Measurements from ENCODE around the gene SBSN.
A peak's percentile ranks its signal among the peaks of the same experiment; 100 is the strongest.

Gene SBSN

DNA sequence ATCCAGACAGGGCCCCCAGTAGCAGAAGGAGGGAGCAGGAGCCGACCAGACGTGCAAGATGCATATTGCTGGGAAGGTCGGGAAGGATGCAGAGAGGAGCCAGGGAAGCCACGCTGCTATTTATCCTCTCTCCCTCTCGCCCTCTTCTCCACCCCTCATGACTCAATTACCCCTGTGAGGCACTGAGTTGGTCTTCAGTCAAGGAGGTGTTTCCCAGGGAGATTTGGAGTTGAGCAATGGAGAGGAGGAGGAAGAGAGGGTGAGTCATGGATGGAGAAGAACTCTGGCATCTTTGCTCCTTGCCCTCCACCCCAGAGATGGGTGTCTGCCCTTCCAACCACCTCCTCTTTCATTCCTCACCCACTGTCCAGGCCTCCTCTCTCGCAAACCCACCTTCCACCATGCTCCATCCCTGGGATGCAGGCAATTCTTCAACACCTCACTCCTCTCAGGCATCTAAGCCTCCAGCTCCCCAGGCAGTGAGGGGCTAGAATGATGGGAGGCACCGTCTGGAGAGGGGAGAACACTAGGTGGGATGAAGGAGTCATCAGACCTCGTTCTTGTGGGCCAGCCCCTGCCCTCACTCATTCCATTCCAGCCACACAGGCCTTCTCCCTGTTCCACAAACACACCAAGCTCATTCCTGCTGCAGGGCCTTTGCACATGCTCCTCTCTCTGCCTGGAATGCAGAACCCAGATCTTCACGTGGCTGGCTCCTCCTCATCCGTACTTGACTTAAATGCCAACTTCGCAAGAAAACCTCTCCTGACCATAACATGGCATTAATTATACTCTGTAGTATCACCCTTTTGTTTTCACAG lies at the start of gene SBSN:
TSS of gene SBSN (minus strand) at position 94 of the 821 bp plus-strand sequence. CDS start at position 64, 30 bp downstream.
- no peak for DNase-seq

DNA sequence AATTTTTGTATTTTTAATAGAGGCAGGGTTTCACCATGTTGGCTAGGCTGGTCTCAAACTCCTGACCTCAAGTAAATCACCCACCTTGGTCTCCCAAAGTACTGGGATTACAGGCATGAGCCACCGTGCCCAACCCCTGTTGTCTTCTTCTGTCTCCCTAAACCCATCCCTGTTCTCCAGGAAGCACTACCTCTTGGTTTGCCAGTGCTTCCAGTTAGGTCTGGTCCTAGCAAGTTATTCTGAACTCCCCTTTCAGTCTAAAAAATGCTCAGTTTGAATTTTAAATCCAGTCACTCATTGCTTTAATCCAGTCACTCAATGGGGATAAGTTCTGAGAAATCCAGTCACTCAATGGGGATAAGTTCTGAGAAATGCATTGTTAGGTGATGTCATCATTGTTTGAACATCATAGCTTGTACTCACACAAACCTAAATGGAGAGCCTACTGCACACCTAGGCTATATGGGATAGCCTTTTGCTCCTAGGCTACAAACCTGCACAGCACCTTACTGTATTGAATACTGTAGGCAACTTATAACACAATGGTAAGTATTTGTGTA lies 43.4 kb upstream of the SBSN start:
- DNase-seq = no peak

DNA sequence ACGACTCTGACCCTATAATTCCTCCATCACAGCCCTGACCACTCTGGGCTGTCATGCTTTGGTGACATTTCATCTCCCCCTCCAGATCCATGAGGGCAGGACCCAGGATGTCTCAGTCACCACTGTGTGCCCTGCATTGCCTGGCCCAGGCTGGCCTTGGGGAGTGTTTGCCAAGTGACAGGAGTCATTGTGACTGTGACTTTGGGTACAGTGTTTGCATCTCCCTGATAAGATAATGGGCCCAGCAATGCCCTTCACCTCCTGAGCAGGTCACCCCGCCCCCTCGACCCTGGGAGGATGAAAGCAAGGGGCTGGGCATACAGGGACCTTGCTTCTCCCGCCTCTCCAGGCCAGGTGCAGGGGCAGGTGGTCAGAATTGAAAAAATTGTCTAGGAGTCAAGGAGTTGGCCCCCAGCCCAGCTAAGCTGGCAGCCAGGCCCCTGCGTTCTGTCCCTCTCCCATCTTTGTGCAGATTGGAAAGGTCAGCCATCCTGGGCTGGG lies 41.2 kb upstream of the SBSN start:
- DNase-seq = peak; percentile 11

- no peak for DNase-seq
Observed at GRCh38 chr19:35566738-35567137, 38.6 kb upstream of the SBSN start.

- no peak for DNase-seq
Observed at GRCh38 chr19:35565016-35565856, 37.1 kb upstream of the SBSN start.

DNA sequence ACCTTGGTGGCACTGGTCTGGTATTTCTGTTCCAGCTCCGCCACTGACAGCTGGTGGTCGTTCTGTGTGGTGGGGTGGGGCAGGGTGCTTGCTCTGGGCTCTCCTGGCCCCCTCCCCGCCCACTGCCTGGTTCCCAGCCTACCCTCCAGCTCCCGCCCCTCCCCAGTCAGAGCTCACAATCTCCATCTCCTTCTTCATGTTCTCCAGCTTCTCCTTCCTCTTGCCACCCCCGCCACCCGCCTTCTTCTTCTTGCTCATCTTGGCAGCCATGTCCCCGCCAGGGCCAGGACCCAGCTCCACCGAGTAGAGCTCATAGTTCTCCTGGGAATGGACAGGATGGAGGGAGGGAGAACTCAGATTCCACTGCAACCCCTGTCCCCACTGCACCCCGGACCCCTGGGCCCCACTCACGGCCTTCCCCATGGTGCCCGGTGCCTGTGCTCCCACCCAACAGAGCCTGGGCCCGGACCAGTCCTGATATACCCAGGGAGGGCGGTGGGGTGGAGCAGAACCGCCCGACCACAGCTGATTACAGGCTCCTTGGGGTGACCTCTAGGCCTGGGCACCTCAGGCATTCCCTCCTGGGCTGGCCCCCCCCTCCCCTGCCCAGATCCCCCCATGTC lies 35.2 kb upstream of the SBSN start, which contains the start of gene ATP4A:
TSS of gene ATP4A (minus strand) at position 452 of the 623 bp plus-strand sequence. CDS start at position 423, 29 bp downstream.
- DNase-seq = no peak

DNA sequence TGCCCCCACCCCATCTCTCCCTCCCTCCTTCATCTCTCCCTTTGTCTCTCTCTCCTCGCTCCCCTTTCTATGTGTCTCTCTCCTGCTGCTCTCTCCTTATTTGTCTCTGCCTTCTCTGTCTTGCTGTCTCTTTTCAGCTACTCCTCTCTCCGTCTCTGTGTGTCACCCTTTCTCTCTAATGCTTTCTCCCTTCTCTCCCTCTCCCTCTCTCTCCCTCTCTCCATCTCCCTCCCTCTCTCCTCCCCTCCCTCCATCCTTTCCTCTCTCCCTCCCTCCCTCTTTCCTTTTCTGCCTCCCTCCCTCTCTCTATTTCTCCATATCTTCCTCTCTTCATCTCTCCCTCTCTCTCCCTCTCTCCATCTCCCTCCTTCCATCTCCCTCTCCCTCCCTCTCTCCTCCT lies 34.7 kb upstream of the SBSN start:
- no peak for DNase-seq

- DNase-seq = no peak
Observed at GRCh38 chr19:35562336-35562735, 34.2 kb upstream of the SBSN start.

DNA sequence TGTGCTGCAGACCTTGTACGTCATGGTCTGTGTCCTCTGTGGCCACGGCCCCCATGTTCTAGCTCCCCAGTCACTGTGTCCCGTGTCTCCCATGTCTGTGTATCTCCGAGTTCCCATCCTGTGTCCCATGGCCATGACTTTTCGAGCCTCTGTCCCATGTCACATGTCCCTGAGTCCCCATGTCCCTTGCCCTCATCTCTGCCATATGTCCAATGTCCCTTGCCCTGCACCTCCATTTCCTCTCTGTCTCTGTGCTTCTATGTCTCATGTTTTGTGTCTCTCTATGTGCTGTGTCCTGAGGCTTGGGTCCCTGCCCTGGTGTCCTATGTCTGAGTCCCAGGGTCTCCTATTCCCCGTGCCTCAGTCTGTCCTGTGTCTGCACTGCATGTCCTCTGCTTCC lies 33.3 kb upstream of the SBSN start:
- DNase-seq = no peak

DNA sequence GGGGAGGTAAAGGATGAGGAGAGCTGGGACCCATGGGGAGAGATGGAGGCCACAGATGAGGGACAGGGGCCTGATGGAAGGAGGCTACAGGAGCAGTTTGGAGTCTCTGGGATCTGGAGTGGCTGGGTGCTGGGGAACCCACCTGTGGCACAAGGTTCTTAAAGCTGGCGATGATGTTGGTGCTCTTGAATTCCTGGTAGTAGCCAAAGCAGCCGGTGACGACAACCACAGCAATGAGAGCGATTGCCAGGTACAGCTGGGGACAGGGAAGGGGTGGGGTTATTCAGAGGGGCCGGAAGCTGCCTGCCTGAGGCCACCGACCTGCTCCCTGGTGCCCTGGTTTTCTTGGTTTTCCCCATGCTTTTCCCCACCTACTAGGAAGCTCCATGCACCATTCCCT lies 32.6 kb upstream of the SBSN start:
- DNase-seq = no peak

GRCh38 chr19:35560271-35560670 lies 32.2 kb upstream of the SBSN start:
- no peak for DNase-seq

- DNase-seq = no peak
Observed at GRCh38 chr19:35559781-35560180, 31.7 kb upstream of the SBSN start.

GRCh38 chr19:35559281-35559659 lies 31.2 kb upstream of the SBSN start:
- DNase-seq = no peak

DNA sequence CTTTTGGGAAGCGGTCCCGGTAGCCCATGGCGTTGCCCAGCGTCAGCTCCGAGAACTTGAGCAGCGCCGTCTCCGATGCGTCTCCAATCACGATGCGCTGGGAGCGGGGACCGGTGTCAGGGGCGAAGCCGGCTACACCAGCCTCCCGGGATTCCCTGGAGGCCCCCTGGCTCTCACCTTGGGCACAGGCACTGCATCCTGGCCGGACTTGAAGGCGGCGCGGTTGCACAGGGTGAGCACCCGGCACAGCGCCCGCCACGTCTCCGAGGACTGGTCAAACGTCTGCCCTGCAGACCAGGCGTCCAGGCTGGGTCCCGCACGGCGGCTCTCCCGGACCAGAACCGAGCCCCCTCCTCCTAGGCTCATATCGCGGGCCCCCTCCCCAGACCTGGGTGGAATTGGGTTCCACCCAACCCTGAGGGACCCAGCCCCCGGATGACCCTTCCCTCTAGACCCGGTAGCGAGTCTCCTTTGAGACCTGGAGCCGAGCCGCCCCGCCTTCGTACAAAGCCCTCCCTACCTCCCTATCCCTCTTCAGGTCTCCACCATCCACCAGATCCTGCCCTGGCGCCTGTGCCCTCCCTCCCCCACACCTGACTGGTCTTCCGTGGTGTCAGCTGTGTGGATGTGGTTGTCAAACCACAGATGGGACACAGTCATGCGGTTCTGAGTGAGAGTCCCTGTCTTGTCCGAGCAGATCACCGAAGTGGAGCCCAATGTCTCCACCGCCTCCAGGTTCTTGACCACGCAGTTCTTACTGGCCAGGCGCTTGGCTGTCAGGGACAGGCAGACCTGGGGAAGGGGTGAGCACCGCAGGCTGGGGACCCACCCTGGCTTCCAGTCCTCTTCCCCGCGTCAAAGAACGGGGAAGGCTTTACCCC lies 30.5 kb upstream of the SBSN start:
- DNase-seq = no peak

DNA sequence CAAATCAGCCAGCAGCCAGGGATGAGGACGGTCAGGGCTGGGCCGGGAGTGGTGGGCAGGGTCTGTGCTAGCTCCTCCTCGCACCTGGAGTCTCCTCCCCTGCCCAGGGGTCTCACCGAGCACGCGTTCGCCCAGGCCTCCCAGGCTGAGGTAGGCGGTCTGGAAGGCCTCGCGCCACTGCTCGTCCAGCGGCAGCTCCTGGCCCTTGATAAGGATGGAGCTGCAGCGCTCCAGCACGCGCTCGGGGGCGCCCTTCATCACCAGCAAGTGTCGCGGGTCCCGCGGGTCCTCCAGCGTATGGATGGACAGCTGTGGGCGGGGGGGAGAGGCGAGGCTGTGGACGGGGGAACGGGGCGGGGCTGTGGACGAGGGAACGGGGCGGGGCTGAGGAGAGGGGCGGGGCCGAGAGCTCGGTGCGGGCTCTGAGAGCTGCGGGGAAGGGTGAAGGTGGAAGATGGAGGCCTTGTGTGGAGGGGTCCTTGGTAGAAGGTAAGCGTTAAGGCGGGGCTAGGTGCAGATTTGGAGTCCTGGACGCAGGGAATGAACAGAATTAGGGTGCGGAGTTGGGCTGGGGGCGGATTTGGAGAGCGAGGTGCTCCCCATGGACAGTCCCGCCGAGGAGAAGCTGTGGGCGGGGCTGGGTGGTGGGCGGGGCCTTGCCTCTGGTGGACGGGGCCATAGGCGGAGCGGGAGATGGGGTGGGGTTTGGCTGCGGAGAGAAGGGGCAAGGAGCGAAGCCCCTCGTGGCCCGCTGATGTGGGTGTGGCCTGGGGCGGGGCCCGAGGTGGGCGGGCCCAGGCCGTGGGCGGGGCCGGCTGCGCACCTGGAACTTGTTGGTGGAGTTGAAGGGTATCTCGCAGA lies 29.7 kb upstream of the SBSN start:
- no peak for DNase-seq

DNA sequence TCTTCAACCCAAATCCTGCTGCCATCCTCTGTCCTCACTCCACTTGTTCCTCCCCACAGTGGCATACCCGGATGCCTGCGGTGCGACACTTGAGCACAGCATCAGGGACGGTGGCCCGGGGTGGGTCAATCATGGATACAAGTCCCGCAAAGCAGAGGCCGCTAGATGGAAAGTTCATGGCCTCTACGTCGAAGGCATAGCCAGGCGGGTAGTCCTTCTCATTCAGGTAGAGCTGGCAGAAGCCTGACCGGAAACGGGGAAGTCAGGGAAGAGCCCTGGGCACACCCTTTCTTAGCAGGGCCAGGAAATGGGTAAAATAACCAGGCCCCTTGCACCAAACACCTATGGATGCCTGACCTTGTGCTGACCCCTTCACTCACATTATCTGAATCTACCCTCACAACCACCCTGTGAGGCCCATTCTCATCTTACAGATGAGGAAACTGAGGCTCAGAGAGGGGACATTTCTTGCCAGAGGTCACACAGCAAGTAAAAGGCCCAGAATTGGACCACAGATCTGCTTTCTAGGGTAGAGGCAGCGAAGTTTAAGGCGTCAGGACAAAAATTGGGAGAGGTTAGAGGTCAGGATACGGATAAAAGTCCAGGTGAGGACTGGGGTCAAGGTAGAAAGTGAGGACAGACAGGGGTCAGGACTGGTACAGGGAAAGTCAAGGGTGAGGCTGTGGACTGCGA lies 28.9 kb upstream of the SBSN start:
- no peak for DNase-seq

DNA sequence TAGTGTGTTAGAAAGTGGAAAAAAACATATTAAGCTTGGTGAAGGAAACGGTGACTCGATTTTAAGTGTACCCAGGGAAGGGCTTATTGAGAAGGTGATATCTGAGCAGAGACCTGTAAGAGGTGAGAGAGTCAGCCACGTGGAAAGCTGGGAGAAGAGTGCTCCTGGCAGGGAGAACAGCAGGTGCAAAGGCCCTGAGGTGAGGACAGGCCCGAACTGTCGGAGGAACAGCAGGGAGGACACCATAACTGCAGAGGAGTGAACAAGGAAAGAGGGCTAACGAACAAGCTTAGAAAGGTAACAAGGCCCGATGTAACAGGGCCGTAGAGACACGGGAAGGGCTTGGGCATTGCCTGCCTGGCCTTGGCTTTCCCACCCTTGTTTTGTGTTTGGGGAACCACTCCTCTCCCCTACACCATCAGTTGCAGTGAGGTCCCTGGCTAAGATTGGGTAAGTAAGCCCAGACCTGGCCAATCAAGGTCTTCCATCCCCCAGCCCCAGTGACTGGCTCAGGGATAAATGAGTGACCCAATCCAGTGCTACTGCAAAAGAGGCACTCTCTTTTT lies 28.0 kb upstream of the SBSN start:
- DNase-seq = no peak

- DNase-seq = peak; percentile 2
Observed at GRCh38 chr19:35555301-35556005, 27.3 kb upstream of the SBSN start.

- no peak for DNase-seq
Observed at GRCh38 chr19:35554076-35554475, 26.0 kb upstream of the SBSN start.
